LNCaP clone FGC (cell line): ENCODE data around the gene PPP4R1.
A peak's percentile ranks its signal among the peaks of the same experiment; 100 is the strongest.

Source experiments
- DNase-seq: peaks from one replicate; pipeline ENCODE4 v3.0.0-alpha.2; 2011; ENCODE audit warnings: low read depth
- H3K4me3 ChIP-seq: 2 replicates; pipeline ENCODE4 v1.5.1; 2011; ENCODE audit warnings: mild to moderate bottlenecking, low read depth, low read length, control low read depth
- TF ChIP-seq, protein P1 (sequence below): IDR thresholded peaks from 2 replicates; pipeline ENCODE4 v1.5.1; 2012; ENCODE audit warnings: mild to moderate bottlenecking; ENCODE audit not compliant: control insufficient read depth, insufficient read depth; ENCODE audit errors: extremely low read depth

PPP4R1 gene, protein sequence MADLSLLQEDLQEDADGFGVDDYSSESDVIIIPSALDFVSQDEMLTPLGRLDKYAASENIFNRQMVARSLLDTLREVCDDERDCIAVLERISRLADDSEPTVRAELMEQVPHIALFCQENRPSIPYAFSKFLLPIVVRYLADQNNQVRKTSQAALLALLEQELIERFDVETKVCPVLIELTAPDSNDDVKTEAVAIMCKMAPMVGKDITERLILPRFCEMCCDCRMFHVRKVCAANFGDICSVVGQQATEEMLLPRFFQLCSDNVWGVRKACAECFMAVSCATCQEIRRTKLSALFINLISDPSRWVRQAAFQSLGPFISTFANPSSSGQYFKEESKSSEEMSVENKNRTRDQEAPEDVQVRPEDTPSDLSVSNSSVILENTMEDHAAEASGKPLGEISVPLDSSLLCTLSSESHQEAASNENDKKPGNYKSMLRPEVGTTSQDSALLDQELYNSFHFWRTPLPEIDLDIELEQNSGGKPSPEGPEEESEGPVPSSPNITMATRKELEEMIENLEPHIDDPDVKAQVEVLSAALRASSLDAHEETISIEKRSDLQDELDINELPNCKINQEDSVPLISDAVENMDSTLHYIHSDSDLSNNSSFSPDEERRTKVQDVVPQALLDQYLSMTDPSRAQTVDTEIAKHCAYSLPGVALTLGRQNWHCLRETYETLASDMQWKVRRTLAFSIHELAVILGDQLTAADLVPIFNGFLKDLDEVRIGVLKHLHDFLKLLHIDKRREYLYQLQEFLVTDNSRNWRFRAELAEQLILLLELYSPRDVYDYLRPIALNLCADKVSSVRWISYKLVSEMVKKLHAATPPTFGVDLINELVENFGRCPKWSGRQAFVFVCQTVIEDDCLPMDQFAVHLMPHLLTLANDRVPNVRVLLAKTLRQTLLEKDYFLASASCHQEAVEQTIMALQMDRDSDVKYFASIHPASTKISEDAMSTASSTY

DNA sequence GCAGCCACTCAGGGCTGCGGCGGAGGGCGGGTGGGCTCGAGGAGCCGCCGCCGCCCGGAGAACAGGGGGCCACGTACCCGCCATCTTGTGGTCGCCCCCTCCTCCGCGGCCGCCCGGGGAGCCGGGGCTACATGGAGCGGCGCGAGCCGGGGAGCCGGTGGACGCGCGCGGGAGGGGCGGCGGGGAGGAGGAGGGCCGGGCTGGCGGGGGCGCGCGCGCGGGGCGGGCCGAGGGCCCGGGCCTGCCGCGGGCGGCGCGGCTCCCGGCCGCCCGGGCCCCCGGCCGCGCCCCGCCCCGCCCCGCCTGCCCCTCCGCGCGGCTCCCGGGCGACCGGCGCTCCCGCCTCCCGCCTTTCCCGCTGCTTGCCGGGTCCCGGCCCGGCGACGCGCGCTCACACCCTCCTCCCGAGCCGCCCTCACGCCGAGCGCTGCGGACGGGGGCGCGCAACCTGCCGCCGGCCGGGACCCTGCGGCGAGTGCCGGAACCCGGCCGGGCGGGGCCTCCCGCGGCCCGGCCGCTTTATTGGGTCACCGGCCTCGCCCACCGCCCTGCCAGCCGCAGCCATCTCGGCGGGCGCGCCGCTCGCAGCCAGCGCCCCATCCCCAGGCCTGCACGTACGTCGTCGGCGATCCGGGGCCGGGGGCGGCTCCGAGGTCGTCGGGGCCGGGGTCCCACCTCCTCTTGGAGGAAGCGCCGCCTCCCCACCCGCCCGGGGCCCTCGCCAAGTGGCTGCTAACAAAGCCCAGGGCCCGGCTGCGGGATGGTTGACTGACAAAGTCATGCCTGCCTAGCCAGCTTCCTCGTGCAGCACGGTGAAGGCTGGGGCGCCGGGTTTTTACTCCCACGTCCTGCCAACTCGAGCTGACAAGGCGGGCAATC lies at the start of gene PPP4R1:
PPP4R1 (minus strand) TSS at position 159 of the 879 bp plus-strand sequence; CDS start at position 84, 75 bp downstream.
- TF ChIP-seq, protein P1, sequence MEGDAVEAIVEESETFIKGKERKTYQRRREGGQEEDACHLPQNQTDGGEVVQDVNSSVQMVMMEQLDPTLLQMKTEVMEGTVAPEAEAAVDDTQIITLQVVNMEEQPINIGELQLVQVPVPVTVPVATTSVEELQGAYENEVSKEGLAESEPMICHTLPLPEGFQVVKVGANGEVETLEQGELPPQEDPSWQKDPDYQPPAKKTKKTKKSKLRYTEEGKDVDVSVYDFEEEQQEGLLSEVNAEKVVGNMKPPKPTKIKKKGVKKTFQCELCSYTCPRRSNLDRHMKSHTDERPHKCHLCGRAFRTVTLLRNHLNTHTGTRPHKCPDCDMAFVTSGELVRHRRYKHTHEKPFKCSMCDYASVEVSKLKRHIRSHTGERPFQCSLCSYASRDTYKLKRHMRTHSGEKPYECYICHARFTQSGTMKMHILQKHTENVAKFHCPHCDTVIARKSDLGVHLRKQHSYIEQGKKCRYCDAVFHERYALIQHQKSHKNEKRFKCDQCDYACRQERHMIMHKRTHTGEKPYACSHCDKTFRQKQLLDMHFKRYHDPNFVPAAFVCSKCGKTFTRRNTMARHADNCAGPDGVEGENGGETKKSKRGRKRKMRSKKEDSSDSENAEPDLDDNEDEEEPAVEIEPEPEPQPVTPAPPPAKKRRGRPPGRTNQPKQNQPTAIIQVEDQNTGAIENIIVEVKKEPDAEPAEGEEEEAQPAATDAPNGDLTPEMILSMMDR: no peak
- H3K4me3 ChIP-seq: peak within 1 kb of the TSS; percentile 58
- DNase-seq: peak; percentile 41

DNA sequence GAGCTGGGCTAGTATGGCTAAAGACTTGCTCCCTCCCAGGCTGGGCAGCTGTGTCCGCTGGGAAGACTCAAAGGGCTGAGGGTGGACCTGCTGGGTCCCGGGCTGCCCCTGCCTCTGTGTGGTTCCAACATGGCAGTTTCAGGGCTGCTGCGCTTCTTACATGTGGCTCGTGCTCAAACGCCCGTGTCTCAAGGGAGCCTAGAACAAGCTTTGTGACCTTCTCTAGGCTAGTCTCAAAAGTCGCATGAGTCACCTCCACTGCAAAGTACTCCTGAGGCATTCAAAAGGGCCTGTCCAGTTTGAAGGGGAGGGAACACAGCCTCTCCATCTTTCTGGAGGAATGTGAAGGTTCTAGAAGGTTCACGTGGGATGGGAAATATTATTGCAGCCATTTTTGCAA lies 49.0 kb upstream of the PPP4R1 start:
- DNase-seq: no peak
- no peak overlapping the region for H3K4me3 ChIP-seq
- TF ChIP-seq, protein P1: no peak

DNA sequence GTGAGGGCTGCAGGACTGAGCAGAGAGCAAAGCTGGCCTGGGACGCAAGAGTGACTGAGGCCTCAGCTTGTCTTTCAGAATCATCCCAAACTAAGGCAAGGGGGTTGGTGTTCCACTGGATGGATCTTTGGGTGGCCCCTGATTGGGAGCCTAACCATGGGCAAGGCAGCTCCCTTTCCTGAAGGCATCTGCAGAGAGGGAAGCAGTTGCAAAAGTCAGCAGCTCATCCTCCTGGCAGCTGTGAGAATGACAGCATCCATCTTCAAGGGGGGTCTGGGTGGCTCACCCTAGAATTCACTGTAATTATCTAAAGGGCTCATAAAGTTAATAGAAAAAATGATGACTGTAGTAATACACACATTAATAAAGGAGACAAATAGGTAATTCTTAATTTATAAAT lies 47.2 kb upstream of the PPP4R1 start:
- TF ChIP-seq, protein P1: 0 out of 2 replicates have a peak, but pooled peaks have one; percentile 8
- H3K4me3 ChIP-seq: no peak overlapping the region
- DNase-seq: no peak

DNA sequence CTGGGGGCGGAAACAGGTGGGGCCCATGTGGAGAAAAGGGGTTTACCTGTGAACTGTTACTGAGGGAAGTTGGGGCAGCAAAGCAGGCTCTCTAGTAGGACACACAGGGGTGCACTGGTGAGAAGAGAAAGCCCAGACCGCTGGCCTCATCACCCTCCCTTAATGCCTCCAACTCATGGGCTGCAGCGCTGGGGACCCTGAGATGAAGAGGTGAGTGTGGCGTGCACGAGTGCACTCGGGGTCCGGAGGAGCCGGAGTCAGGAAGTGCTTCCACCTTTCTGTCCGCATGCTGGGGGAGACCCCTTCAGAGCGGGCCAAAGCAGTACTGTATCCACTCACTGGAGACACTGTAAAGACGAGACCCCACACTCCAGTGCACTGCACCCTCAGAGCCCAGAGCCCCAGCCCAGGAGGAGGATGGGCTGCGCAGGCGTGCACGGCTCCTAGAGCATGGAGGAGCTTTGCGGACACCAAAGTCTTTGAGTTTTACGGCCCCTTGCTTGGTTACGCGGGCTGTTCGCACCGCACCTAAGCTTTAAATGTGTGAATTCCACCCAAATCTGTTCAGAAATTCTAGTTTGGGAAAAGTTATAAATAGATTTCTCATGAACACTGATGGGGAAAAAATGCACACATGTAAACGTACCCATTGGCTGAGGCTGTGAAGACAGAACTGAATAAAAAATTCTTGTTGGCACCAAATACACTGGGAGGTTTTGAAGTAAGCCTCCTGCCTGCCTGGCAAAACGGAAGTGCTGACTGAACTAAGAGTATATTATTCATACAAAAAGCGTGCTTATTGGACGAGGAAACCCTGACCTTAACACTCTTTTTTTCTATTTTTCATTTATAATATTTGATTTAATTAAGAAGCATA lies 45.4 kb upstream of the PPP4R1 start:
- no peak for DNase-seq

DNA sequence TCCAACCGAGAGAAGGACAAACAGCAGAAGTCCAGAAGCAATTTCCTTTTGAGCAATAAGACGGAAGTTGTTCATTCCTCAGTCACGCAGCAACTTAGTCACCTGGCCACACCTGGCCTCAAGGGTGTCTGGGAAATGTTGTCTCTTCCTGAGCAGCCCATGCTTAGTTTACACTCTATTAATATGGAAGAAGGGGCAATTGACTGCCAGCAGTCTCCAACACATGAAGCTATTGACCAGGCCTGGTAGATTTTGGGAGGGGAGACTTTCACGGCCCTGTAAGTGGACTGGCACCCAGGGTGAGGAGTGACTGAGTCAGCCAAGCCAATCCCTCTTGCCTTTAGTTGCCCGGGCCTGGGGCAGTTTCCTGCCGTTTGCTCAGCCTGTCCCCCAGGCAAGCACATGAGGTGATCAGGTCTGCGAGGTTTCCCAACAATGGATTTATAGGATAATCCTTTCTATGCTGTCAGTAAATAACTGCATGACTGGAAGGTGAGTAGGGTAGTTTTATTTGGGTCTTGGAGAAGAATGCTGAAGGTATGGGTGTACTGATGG lies 43.8 kb upstream of the PPP4R1 start:
- TF ChIP-seq, protein P1: no peak
- H3K4me3 ChIP-seq: no peak overlapping the region
- no peak for DNase-seq

More for the DNA sequence above, 45.4 kb upstream of the PPP4R1 start:
- H3K4me3 ChIP-seq: no peak overlapping the region
- TF ChIP-seq, protein P1: no peak
